HepG2 (cell line): ENCODE results near the gene SELENOV. TPM values are rescaled to one million over a fixed set of nuclear protein-coding genes. Genes with fewer than 3 reads are reported as not detected.

Source experiments
- ARID2 ChIP-seq: sonication (generic); formaldehyde crosslinking; IDR thresholded peaks from 2 replicates; pipeline ENCODE4 v1.8.1; 2022; ENCODE audit warnings: mild to moderate bottlenecking, missing genetic modification reagents, borderline replicate concordance
- ATF2 ChIP-seq: sonication (generic); formaldehyde crosslinking; IDR thresholded peaks from 2 replicates; pipeline ENCODE4 v1.4.0; 2020; ENCODE audit warnings: missing genetic modification reagents
- BRF2 ChIP-seq: sonication (generic); formaldehyde crosslinking; IDR thresholded peaks from 2 replicates; pipeline ENCODE4 v1.8.1; 2022; ENCODE audit warnings: mild to moderate bottlenecking, missing genetic modification reagents
- CREB1 ChIP-seq, 2 experiments: fragments of 450-650 bp in 1 of 2; IDR thresholded peaks; 2 replicates each; pipeline ENCODE4 v1.6.1; 2016 to 2017; ENCODE audit warnings: control low read depth in 1 of 2, mild to moderate bottlenecking in 1 of 2, missing compliant biosample characterization in 1 of 2, missing genetic modification characterization in 1 of 2
- HNRNPLL ChIP-seq: fragments of 200-400 bp; formaldehyde crosslinking; IDR thresholded peaks from 2 replicates; pipeline ENCODE4 v1.6.1; 2017; ENCODE audit warnings: mild to moderate bottlenecking, low read depth, low read length; ENCODE audit not compliant: poor library complexity, severe bottlenecking
- NBN ChIP-seq: fragments of 450-650 bp; conservative IDR thresholded peaks from 2 replicates; pipeline ENCODE4 v1.6.1; 2017
- PRDM10 ChIP-seq: sonication (generic); formaldehyde crosslinking; IDR thresholded peaks from 2 replicates; pipeline ENCODE4 v1.4.0; 2020; ENCODE audit warnings: low read depth, missing genetic modification reagents
- SP2 ChIP-seq: sonication (generic); formaldehyde crosslinking; IDR thresholded peaks from 2 replicates; pipeline ENCODE4 v1.5.1; 2020; ENCODE audit warnings: mild to moderate bottlenecking, missing genetic modification reagents
- XRCC5 ChIP-seq: fragments of 200-400 bp; formaldehyde crosslinking; optimal IDR thresholded peaks from 2 replicates; pipeline ENCODE3; 2017; ENCODE audit warnings: mild to moderate bottlenecking, low read length
- ZBTB42 ChIP-seq: sonication (generic); formaldehyde crosslinking; IDR thresholded peaks from 2 replicates; pipeline ENCODE4 v1.5.0; 2020; ENCODE audit warnings: mild to moderate bottlenecking, missing genetic modification reagents
- ZNF362 ChIP-seq: sonication (generic); formaldehyde crosslinking; IDR thresholded peaks from 2 replicates; pipeline ENCODE4 v1.4.0; 2020; ENCODE audit warnings: missing genetic modification reagents, mild to moderate bottlenecking, borderline replicate concordance
- ZNF703 ChIP-seq: sonication (generic); formaldehyde crosslinking; IDR thresholded peaks from 2 replicates; pipeline ENCODE4 v1.5.1; 2020; ENCODE audit warnings: missing genetic modification reagents, mild to moderate bottlenecking, moderate library complexity, borderline replicate concordance
- ZNF816 ChIP-seq: sonication (generic); formaldehyde crosslinking; IDR thresholded peaks from 2 replicates; pipeline ENCODE4 v1.8.0; 2022; ENCODE audit warnings: missing genetic modification reagents, mild to moderate bottlenecking, borderline replicate concordance
- polyA plus RNA-seq, 8 experiments: library from polyadenylated mRNA; depleted of rRNA in 3 of 8; stranded (reverse) in 7 of 8; unstranded in 1 of 8; fragments of >200 nt; fragmentation: Illumina TruSeq in 4 of 8; extraction: Trizol in 4 of 8; gene quantifications; 2 replicates each; pipeline versions ENCODE4 v1.2.1 to v1.2.3, GENCODE V29; 2011 to 2016; ENCODE audit warnings: low read depth in 4 of 8, missing spikeins in 1 of 8, mixed read lengths in 1 of 8; ENCODE audit not compliant: insufficient read depth in 1 of 8
- total RNA-seq, 5 experiments: library from RNA; depleted of rRNA; stranded (reverse); fragments of >200 nt; fragmentation: Illumina TruSeq; extraction: Trizol; gene quantifications; 2 replicates each; pipeline ENCODE4 v1.2.3, GENCODE V29; 2016; ENCODE audit warnings: low read depth in 1 of 5
- TF ChIP-seq, protein P1 (sequence below): sonication (generic); formaldehyde crosslinking; IDR thresholded peaks from 2 replicates; pipeline ENCODE4 v1.5.0; 2020; ENCODE audit warnings: mild to moderate bottlenecking, missing genetic modification reagents
- TF ChIP-seq, protein P2 (sequence below): sonication (generic); formaldehyde crosslinking; IDR thresholded peaks from 2 replicates; pipeline ENCODE4 v1.4.0; 2020; ENCODE audit warnings: mild to moderate bottlenecking, low read depth, missing genetic modification reagents

SELENOV gene
- total and polyA plus RNA-seq, 2 of the 13 experiments (the other 11 are each of a cell fraction or from before 2014, with no cell fraction given) = not detected

- TF ChIP-seq PRDM10 (CRISPR knock-in tag) (no peak), ARID2 (CRISPR knock-in tag) (no peak), CREB1 (IDR thresholded peaks at IDR 0.05) (peak; percentile 79), CREB1 (CRISPR knock-in tag; IDR thresholded peaks at IDR 0.05) (peak; percentile 90), ATF2 (CRISPR knock-in tag) (peak; percentile 73), SP2 (peak; percentile 90), NBN (no peak), ZNF816 (CRISPR knock-in tag) (no peak), ZNF703 (CRISPR knock-in tag) (no peak), BRF2 (no peak), XRCC5 (peak; percentile 82), HNRNPLL (peak; percentile 47), ZNF362 (CRISPR knock-in tag) (peak; percentile 49; the same call in 1 of the 2 replicates), ZBTB42 (CRISPR knock-in tag) (no peak)
- TF ChIP-seq, protein P1, sequence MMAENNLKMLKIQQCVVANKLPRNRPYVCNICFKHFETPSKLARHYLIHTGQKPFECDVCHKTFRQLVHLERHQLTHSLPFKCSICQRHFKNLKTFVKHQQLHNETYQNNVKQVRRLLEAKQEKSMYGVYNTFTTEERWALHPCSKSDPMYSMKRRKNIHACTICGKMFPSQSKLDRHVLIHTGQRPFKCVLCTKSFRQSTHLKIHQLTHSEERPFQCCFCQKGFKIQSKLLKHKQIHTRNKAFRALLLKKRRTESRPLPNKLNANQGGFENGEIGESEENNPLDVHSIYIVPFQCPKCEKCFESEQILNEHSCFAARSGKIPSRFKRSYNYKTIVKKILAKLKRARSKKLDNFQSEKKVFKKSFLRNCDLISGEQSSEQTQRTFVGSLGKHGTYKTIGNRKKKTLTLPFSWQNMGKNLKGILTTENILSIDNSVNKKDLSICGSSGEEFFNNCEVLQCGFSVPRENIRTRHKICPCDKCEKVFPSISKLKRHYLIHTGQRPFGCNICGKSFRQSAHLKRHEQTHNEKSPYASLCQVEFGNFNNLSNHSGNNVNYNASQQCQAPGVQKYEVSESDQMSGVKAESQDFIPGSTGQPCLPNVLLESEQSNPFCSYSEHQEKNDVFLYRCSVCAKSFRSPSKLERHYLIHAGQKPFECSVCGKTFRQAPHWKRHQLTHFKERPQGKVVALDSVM (CRISPR knock-in tag) = 0 out of 2 replicates have a peak, but pooled peaks have one; percentile 21
- TF ChIP-seq, protein P2, sequence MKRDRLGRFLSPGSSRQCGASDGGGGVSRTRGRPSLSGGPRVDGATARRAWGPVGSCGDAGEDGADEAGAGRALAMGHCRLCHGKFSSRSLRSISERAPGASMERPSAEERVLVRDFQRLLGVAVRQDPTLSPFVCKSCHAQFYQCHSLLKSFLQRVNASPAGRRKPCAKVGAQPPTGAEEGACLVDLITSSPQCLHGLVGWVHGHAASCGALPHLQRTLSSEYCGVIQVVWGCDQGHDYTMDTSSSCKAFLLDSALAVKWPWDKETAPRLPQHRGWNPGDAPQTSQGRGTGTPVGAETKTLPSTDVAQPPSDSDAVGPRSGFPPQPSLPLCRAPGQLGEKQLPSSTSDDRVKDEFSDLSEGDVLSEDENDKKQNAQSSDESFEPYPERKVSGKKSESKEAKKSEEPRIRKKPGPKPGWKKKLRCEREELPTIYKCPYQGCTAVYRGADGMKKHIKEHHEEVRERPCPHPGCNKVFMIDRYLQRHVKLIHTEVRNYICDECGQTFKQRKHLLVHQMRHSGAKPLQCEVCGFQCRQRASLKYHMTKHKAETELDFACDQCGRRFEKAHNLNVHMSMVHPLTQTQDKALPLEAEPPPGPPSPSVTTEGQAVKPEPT (CRISPR knock-in tag) = no peak
Measured at GRCh38 chr19:39480337-39481228, 34.4 kb upstream of the SELENOV start, which contains the start of gene TIMM50 (continued).
